ENCODE results near the gene TMEM217. TPM values are rescaled to one million over a fixed set of nuclear protein-coding genes. Genes with fewer than 3 reads are reported as not detected.

Gene TMEM217
- total RNA-seq, 2 donors from 2014 or later, result 0.95 to 1.6 TPM

DNA sequence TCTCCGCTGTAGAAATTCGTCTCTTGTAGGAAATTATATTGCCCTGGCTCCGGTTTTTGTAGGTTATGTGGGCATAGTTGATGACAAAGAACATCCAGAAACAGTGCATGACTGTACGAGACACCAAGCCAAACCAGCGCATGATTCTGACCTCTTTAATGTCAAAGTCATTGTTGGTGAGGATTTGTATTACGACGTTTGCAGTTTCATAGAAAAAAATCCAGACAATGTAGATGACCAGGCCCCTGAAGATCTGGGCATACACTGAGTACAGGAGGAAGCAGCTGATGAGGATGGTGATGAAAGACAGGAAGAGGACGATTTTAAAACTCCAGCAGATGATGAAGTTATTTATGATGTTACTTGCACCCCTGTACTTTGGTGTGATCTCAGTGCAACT, 39.4 kb downstream of the TMEM217 start:
- Mint-ChIP-seq H3K4me1 (peaks cover 7% of the 10 kb centered on the region), H3K4me3 (no peak overlapping the region), H3K27me3 (ENCODE audit: insufficient read depth) (no peaks in the 10 kb centered on the region), H3K9me3 (no peaks in the 10 kb centered on the region), H3K36me3 (ENCODE audit: low read depth) (no peaks in the 10 kb centered on the region), H3K27ac (no peak overlapping the region)
- peak; percentile 17 for DNase-seq
- TF ChIP-seq, protein P1, sequence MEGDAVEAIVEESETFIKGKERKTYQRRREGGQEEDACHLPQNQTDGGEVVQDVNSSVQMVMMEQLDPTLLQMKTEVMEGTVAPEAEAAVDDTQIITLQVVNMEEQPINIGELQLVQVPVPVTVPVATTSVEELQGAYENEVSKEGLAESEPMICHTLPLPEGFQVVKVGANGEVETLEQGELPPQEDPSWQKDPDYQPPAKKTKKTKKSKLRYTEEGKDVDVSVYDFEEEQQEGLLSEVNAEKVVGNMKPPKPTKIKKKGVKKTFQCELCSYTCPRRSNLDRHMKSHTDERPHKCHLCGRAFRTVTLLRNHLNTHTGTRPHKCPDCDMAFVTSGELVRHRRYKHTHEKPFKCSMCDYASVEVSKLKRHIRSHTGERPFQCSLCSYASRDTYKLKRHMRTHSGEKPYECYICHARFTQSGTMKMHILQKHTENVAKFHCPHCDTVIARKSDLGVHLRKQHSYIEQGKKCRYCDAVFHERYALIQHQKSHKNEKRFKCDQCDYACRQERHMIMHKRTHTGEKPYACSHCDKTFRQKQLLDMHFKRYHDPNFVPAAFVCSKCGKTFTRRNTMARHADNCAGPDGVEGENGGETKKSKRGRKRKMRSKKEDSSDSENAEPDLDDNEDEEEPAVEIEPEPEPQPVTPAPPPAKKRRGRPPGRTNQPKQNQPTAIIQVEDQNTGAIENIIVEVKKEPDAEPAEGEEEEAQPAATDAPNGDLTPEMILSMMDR (conservative IDR thresholded peaks at IDR 0.05), result no peak
- 92 to 97% methylated on average over 8 of the region's 8 CpGs for WGBS, 2 experiments (ENCODE audit: insufficient coverage in 1 of 2, insufficient read length in 1 of 2)
- H3K36me3 ChIP-seq (ENCODE audit: control insufficient read depth, insufficient read depth, low read length), result no peaks in the 10 kb centered on the region
- no peak overlapping the region for H3K9ac ChIP-seq (ENCODE audit: extremely low read depth, low read length, poor library complexity, severe bottlenecking)
- no peak overlapping the region for H3K4me3 ChIP-seq (ENCODE audit: low read length)
- H3K9me3 ChIP-seq (ENCODE audit: control insufficient read depth, low read length), result no peaks in the 10 kb centered on the region
- no peak overlapping the region for H3K27ac ChIP-seq (ENCODE audit: low read depth, low read length)
- no peaks in the 10 kb centered on the region for H3K27me3 ChIP-seq (ENCODE audit: control insufficient read depth, insufficient read depth, low read length, poor library complexity, severe bottlenecking)
- no peaks in the 10 kb centered on the region for H3K4me1 ChIP-seq (ENCODE audit: control insufficient read depth, insufficient read depth, low read length)

DNA sequence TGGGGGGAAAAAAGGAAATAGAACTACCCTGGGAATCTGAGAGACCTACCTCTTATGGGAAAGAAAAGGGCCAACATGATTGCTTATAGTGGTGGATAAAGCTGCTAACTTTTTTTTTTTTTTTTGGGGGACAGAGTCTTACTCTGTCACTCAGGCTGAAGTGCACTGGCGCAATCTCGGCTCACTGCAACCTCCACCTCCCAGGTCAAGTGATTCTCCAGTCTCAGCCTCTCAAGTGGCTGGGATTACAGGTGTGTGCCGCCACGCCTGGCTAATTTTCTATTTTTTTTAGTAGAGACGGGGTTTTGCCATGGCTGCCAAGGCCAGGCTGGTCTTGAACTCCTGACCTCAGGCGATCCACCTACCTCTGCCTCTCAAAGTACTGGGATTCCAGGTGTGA, 39.9 kb downstream of the TMEM217 start:
- Histone ChIP-seq H3K9me3 (ENCODE audit: control insufficient read depth, low read length) (no peaks in the 10 kb centered on the region), H3K9ac (ENCODE audit: extremely low read depth, low read length, poor library complexity, severe bottlenecking) (no peak overlapping the region), H3K4me3 (ENCODE audit: low read length) (no peak overlapping the region), H3K36me3 (ENCODE audit: control insufficient read depth, insufficient read depth, low read length) (no peaks in the 10 kb centered on the region), H3K27me3 (ENCODE audit: control insufficient read depth, insufficient read depth, low read length, poor library complexity, severe bottlenecking) (no peaks in the 10 kb centered on the region), H3K4me1 (ENCODE audit: control insufficient read depth, insufficient read depth, low read length) (no peaks in the 10 kb centered on the region), H3K27ac (ENCODE audit: low read depth, low read length) (no peak overlapping the region)
- TF ChIP-seq, protein P1 (conservative IDR thresholded peaks at IDR 0.05), result no peak
- Mint-ChIP-seq H3K27me3 (ENCODE audit: insufficient read depth) (no peaks in the 10 kb centered on the region), H3K4me3 (no peak overlapping the region), H3K9me3 (no peaks in the 10 kb centered on the region), H3K4me1 (peaks cover 7% of the 10 kb centered on the region), H3K36me3 (ENCODE audit: low read depth) (no peaks in the 10 kb centered on the region), H3K27ac (no peak overlapping the region)
- no peak for DNase-seq
- 87 to 97% methylated on average over 6 of the region's 6 CpGs for WGBS, 2 experiments (ENCODE audit: insufficient coverage in 1 of 2, insufficient read length in 1 of 2)

DNA sequence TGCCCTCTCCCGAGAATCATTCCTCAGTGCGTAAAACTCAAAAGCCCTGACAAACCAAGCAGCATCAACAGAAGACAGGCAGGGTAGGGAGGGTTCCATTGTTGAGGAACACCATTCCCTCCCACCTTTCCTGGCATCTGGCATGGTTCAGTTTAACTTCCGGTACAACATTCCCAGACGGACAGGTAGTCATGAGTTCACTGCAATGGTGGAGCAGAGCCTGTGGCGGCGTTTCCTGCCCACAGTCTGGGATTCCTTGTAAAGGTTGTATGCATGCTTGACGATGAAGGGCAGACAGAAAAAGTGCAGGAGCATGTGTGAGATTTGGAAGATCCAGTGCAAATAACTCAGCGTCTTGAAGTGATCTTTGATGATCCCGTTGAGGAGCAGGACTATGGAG, 45.7 kb downstream of the TMEM217 start:
- Mint-ChIP-seq H3K4me1 (peaks cover 1% of the 10 kb centered on the region), H3K27ac (no peak overlapping the region), H3K9me3 (no peaks in the 10 kb centered on the region), H3K36me3 (ENCODE audit: low read depth) (no peaks in the 10 kb centered on the region), H3K4me3 (no peak overlapping the region), H3K27me3 (ENCODE audit: insufficient read depth) (no peaks in the 10 kb centered on the region)
- Histone ChIP-seq H3K4me3 (ENCODE audit: low read length) (no peak overlapping the region), H3K4me1 (ENCODE audit: control insufficient read depth, insufficient read depth, low read length) (no peaks in the 10 kb centered on the region), H3K9me3 (ENCODE audit: control insufficient read depth, low read length) (no peaks in the 10 kb centered on the region), H3K9ac (ENCODE audit: extremely low read depth, low read length, poor library complexity, severe bottlenecking) (no peak overlapping the region), H3K27ac (ENCODE audit: low read depth, low read length) (no peak overlapping the region), H3K36me3 (ENCODE audit: control insufficient read depth, insufficient read depth, low read length) (no peaks in the 10 kb centered on the region), H3K27me3 (ENCODE audit: control insufficient read depth, insufficient read depth, low read length, poor library complexity, severe bottlenecking) (no peaks in the 10 kb centered on the region)
- DNase-seq, result peak; percentile 28
- TF ChIP-seq, protein P1 (conservative IDR thresholded peaks at IDR 0.05), result no peak
- WGBS, 2 experiments (ENCODE audit: insufficient coverage in 1 of 2, insufficient read length in 1 of 2), result 91 to 98% methylated on average over 7 to 9 of the region's 9 CpGs
